ENCODE measurements around the gene TRDN. TPM values are rescaled to one million over a fixed set of nuclear protein-coding genes. Genes with fewer than 3 reads are reported as not detected.
"Not testable (repeated sequence)": the region's sequence is repeated elsewhere in the genome, so short reads cannot be mapped to it uniquely, and the experiment has no call there.

The TRDN gene
- total RNA-seq, 4 donors from 2014 or later: not detected

DNA sequence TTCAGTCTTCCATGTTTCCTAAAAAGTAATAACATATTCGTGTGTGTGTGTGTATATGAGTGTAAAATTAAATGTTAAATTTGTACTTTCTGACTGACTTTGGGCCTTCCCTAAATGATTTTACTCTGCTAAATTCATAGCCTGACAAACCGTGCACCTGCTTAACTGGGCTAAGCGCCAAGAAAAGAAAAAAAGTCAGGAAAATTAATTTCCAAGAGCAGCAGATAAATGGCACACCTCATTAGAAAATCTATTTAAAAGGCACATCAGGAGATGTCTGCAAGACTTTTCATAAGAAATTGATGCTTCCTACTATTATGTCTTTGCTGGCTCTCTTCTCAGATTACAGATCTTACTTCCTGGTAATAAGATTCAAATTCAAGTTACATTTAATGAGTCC, 72.4 kb downstream of the TRDN start:
- H3K36me3 ChIP-seq: no peaks in the 10 kb centered on the region
- H3K27me3 ChIP-seq: no peaks in the 10 kb centered on the region
- TF ChIP-seq, protein P1, sequence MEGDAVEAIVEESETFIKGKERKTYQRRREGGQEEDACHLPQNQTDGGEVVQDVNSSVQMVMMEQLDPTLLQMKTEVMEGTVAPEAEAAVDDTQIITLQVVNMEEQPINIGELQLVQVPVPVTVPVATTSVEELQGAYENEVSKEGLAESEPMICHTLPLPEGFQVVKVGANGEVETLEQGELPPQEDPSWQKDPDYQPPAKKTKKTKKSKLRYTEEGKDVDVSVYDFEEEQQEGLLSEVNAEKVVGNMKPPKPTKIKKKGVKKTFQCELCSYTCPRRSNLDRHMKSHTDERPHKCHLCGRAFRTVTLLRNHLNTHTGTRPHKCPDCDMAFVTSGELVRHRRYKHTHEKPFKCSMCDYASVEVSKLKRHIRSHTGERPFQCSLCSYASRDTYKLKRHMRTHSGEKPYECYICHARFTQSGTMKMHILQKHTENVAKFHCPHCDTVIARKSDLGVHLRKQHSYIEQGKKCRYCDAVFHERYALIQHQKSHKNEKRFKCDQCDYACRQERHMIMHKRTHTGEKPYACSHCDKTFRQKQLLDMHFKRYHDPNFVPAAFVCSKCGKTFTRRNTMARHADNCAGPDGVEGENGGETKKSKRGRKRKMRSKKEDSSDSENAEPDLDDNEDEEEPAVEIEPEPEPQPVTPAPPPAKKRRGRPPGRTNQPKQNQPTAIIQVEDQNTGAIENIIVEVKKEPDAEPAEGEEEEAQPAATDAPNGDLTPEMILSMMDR (IDR thresholded peaks at IDR 0.05): no peak
- no peak for TF ChIP-seq POLR2A (IDR thresholded peaks at IDR 0.05)
- H3K27ac ChIP-seq: no peak overlapping the region
- 41 to 44% methylated on average over 3 of the region's 3 CpGs for WGBS, 2 donors
- no peaks in the 10 kb centered on the region for H3K4me1 ChIP-seq
- H3K4me3 ChIP-seq: no peak overlapping the region
- no peak for DNase-seq
- intact Hi-C loops (cut with DNase I): no loop called here
- H3K9me3 ChIP-seq: no peaks in the 10 kb centered on the region

DNA sequence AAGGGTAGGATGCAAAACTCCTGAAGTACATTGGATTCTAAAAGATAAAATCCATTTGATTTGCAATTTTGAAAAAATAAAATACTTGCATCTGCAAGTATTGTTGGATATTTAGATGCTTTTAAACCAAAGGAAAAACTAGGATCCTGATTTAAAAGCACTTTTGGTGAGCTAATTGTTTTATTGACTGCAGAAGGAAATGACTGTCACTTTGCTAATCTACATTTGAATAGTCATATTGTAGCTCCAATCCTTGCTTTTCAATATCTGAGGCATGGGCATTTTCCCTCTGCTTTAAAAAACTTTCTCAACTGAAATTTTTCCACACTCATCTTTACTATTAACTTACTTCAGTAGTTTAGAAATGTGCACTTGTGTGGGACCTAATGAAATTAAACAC, 74.1 kb downstream of the TRDN start:
- Histone ChIP-seq H3K4me3 (no peak overlapping the region), H3K27ac (no peak overlapping the region), H3K9me3 (no peaks in the 10 kb centered on the region), H3K36me3 (no peaks in the 10 kb centered on the region), H3K27me3 (no peaks in the 10 kb centered on the region), H3K4me1 (no peaks in the 10 kb centered on the region)
- intact Hi-C loops (cut with DNase I): no loop called here
- DNase-seq: no peak
- no peak for TF ChIP-seq POLR2A (IDR thresholded peaks at IDR 0.05)
- TF ChIP-seq, protein P1 (IDR thresholded peaks at IDR 0.05): no peak

DNA sequence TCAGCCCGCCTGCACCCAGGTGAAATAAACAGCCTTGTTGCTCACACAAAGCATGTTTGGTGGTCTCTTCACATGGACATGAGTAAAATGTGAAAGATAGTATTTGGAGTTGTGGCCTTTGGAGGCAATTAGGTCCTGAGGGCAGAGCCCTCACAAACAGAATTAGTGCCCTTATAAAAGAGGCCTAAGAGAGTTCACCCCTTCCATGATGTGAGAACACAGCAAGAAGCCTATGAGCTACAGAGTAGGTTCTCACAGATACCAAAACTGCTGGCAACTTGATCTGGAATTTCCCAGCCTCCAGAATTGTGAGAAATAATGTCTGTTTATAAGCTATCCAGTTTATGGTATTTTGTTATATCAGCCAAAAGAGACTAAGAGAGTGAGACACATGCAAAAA, 74.5 kb downstream of the TRDN start:
- Histone ChIP-seq H3K36me3 (no peaks in the 10 kb centered on the region), H3K4me3 (no peak overlapping the region), H3K9me3 (no peaks in the 10 kb centered on the region), H3K27ac (no peak overlapping the region), H3K4me1 (no peaks in the 10 kb centered on the region), H3K27me3 (no peaks in the 10 kb centered on the region)
- intact Hi-C loops (cut with DNase I): no loop called here
- no peak for DNase-seq
- TF ChIP-seq POLR2A (IDR thresholded peaks at IDR 0.05): no peak
- TF ChIP-seq, protein P1 (IDR thresholded peaks at IDR 0.05): no peak
- WGBS, 2 donors: 86 to 100% methylated on average over 1 of the region's 1 CpG

DNA sequence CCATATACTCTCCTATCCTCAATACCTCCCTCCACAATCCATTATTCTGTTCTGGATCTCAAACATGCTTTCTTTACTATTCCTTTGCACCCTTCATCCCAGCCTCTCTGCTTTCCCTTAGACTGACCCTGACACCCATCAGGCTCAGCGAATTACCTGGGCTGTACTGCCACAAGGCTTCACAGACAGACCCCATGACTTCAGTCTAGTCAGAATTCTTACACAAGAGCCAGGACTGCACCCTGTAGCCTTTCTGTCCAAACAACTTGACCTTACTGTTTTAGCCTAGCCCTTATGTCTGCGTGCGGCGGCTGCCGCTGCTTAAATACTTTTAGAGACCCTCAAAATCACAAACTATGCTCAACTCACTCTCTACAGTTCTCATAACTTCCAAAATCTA, 76.9 kb downstream of the TRDN start:
- H3K27ac ChIP-seq; H3K36me3 ChIP-seq; H3K4me1 ChIP-seq; intact Hi-C loops (cut with DNase I); H3K27me3 ChIP-seq; H3K9me3 ChIP-seq; H3K4me3 ChIP-seq; DNase-seq: not testable (repeated sequence)
- 75 to 93% methylated on average over 5 of the region's 5 CpGs for WGBS, 2 donors

DNA sequence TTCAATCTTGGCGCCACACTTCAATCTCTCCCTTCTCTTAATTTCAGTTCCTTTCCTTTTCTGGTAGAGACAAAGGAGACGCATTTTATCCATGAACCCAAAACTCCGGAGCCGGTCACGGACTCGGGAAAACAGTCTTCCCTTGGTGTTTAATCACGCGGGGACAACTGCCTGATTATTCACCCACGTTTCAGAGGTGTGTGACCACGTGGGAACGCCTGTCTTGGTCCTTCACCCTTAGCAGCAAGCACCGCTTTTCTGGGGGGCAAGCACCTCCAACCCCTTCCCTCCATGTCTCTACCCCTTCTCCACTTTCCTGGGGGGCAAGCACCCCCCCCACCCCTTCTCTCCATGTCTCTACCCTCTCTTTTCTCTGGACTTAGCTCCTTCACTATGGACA, 79.3 kb downstream of the TRDN start:
- H3K36me3 ChIP-seq; DNase-seq; H3K27me3 ChIP-seq; H3K4me1 ChIP-seq; H3K27ac ChIP-seq; H3K4me3 ChIP-seq; H3K9me3 ChIP-seq; intact Hi-C loops (cut with DNase I): not testable (repeated sequence)
- 90 to 95% methylated on average over 12 of the region's 12 CpGs for WGBS, 2 donors

DNA sequence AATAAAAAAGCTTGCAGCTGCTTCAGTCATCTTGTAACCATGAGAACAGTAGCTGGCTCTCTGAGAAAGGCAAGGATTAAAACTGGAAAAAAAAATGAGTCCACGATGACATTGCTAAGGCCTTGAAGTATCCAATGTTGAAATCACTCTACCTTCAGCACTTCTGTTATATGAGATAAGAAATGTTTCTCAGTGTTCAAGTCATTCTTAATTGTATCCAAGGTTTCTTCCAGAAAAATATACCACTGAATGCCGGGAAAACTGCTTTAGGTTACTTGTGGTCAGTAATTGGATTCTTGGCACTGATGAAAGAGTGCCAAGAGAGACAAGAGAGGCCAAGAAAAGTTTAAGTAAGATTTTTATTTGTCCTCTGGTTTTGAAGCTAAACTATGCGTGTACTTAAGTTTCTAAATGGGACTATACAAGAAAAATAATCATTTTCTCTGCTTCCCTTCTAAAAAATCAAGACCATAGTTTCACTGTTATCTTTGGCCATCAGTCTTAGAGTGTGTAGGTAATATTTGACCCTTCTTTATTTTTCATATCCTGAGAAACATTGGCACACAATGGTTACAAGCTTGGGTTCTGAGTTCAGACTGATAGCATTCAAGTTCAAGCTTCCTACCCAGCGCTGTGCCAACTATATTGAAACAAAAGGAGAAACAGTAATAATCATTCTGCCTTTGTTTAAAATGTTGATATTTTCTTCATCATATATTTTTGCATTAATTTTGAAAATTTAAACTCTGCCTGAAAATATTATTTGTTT, 84.6 kb downstream of the TRDN start:
- TF ChIP-seq, protein P1 (IDR thresholded peaks at IDR 0.05): no peak
- TF ChIP-seq POLR2A (IDR thresholded peaks at IDR 0.05): no peak
- Histone ChIP-seq H3K9me3 (no peaks in the 10 kb centered on the region), H3K4me1 (no peaks in the 10 kb centered on the region), H3K36me3 (no peaks in the 10 kb centered on the region), H3K27ac (no peak overlapping the region), H3K27me3 (no peaks in the 10 kb centered on the region), H3K4me3 (no peak overlapping the region)
- intact Hi-C loops (cut with DNase I): no loop called here
- 43 to 46% methylated on average over 4 of the region's 4 CpGs for WGBS, 2 donors
- DNase-seq: no peak

All from esophagus squamous epithelium (tissue), 5 donors.